EL (cell line): ENCODE measurements around the gene SOCS7.

Source experiments
- DNase-seq: peaks from one replicate; pipeline ENCODE4 v3.0.0-alpha.2; 2016

Gene SOCS7

GRCh38 chr17:38369124-38369886 lies 17.7 kb downstream of the SOCS7 start:
- no peak for DNase-seq

GRCh38 chr17:38379448-38379847 lies 27.8 kb downstream of the SOCS7 start:
- no peak for DNase-seq

GRCh38 chr17:38395090-38395489 lies 43.4 kb downstream of the SOCS7 start:
- DNase-seq, result no peak

GRCh38 chr17:38397227-38397626 lies 45.6 kb downstream of the SOCS7 start:
- no peak for DNase-seq

GRCh38 chr17:38400286-38400685 lies 48.6 kb downstream of the SOCS7 start:
- DNase-seq, result no peak

GRCh38 chr17:38401459-38401858 lies 49.8 kb downstream of the SOCS7 start:
- DNase-seq, result no peak

GRCh38 chr17:38402897-38403296 lies 51.3 kb downstream of the SOCS7 start:
- no peak for DNase-seq

GRCh38 chr17:38403491-38403890 lies 51.8 kb downstream of the SOCS7 start:
- DNase-seq, result no peak

GRCh38 chr17:38404174-38404943 lies 52.7 kb downstream of the SOCS7 start:
- no peak for DNase-seq

- no peak for DNase-seq
Measured at GRCh38 chr17:38405654-38406053, 54.0 kb downstream of the SOCS7 start.

GRCh38 chr17:38410201-38410600 lies 58.6 kb downstream of the SOCS7 start:
- DNase-seq, result no peak

GRCh38 chr17:38415250-38416194 lies 63.9 kb downstream of the SOCS7 start:
- peak; percentile 67 for DNase-seq

- DNase-seq, result no peak
Measured at GRCh38 chr17:38416840-38417209, 65.2 kb downstream of the SOCS7 start.

- no peak for DNase-seq
Measured at GRCh38 chr17:38417210-38417951, 65.7 kb downstream of the SOCS7 start.

GRCh38 chr17:38418062-38418692 lies 66.5 kb downstream of the SOCS7 start:
- no peak for DNase-seq

GRCh38 chr17:38418693-38419507 lies 67.3 kb downstream of the SOCS7 start:
- no peak for DNase-seq

GRCh38 chr17:38419508-38419981 lies 67.9 kb downstream of the SOCS7 start:
- no peak for DNase-seq

- no peak for DNase-seq
Measured at GRCh38 chr17:38420518-38420917, 68.9 kb downstream of the SOCS7 start.

- peak; percentile 67 for DNase-seq
Measured at GRCh38 chr17:38421171-38421841, 69.7 kb downstream of the SOCS7 start.
